K562 (cell line): ENCODE data around the gene GABRR3. TPM values are rescaled to one million over a fixed set of nuclear protein-coding genes. Genes with fewer than 3 reads are reported as not detected.

Experiments used
- ATAC-seq: fragments of 200-7000 bp; cut with Tn5 transposase; 3 replicates; pipeline ENCODE4 v1.9.1; 2020; ENCODE audit warnings: moderate library complexity
- BruUV-seq: library from RNA; stranded (reverse); fragments of 400-500 nt; replicated peaks from 2 replicates; lab custom pipeline; 2021; lab: Mats Ljungman, UMichigan
- CTCF ChIA-PET: fragments of 300-600 bp; formaldehyde crosslinking; extraction: SDS; loops from one replicate; lab custom pipeline; 2021; ENCODE audit warnings: low intra/inter-chr PET ratio; lab: Yijun Ruan, JAX
- POLR2A ChIA-PET: fragments of 300-600, 350-650 bp; sonication (Branson Sonifier 250); formaldehyde crosslinking; extraction: SDS; loops from one replicate; lab custom pipeline; 2021; ENCODE audit warnings: antibody characterized with exemption, inconsistent platforms; lab: Yijun Ruan, JAX
- DNase-seq, 4 experiments: peaks; one replicate each; pipeline versions ENCODE4 v3.0.0 to v3.0.0-alpha.2; 2011 to 2018; ENCODE audit warnings: low spot score in 3 of 4, mixed read lengths in 3 of 4; ENCODE audit errors: extremely low read depth in 1 of 4
- FAIRE-seq: peaks from 2 replicates; lab custom pipeline; 2011; peaks lifted over from hg19 to GRCh38; lab: Jason Lieb, UNC
- H2AFZ ChIP-seq: 2 replicates; pipeline ENCODE4 v1.6.0; 2011; ENCODE audit warnings: low read depth, low read length, control low read depth, inconsistent platforms
- H3K27ac ChIP-seq: fragments of 200-600 bp; 3 replicates; pipeline ENCODE4 v1.8.0; 2011; ENCODE audit warnings: low read depth, mild to moderate bottlenecking, control low read depth, inconsistent platforms, low read length, moderate library complexity, mixed read lengths; ENCODE audit errors: extremely low read depth
- H3K27me3 ChIP-seq, 2 experiments: fragments of 300-600 bp in 1 of 2; 2 replicates in 1 of 2; 3 replicates in 1 of 2; pipeline versions ENCODE4 v1.6.0 to v1.8.0; 2011; ENCODE audit warnings: inconsistent platforms in 2 of 2, low read length in 2 of 2, mild to moderate bottlenecking in 1 of 2, mixed read lengths in 1 of 2, moderate library complexity in 1 of 2; ENCODE audit not compliant: control insufficient read depth in 2 of 2, insufficient read depth in 2 of 2
- H3K36me3 ChIP-seq: fragments of 300-600 bp; 3 replicates; pipeline ENCODE4 v1.8.0; 2011; ENCODE audit warnings: mild to moderate bottlenecking, low read length, inconsistent platforms; ENCODE audit not compliant: control insufficient read depth, insufficient read depth
- H3K4me1 ChIP-seq, 2 experiments: fragments of 200-600 bp in 1 of 2; replicated peaks in 1 of 2; 2 replicates in 1 of 2; 3 replicates in 1 of 2; pipeline versions ENCODE4 v1.5.1 to v1.8.0; 2011; ENCODE audit warnings: inconsistent platforms in 2 of 2, low read length in 2 of 2, mild to moderate bottlenecking in 1 of 2, mixed read lengths in 1 of 2, moderate library complexity in 1 of 2; ENCODE audit not compliant: control insufficient read depth in 2 of 2, insufficient read depth in 2 of 2
- H3K4me2 ChIP-seq: 2 replicates; pipeline ENCODE4 v1.6.1; 2011; ENCODE audit warnings: low read length, control low read depth, inconsistent platforms, mixed read lengths; ENCODE audit not compliant: insufficient read depth
- H3K4me3 ChIP-seq: fragments of 200-600 bp; sonication (generic), shearing (Covaris generic); 2 replicates; pipeline ENCODE4 v1.5.1; 2016; ENCODE audit warnings: control low read depth, inconsistent platforms
- H3K79me2 ChIP-seq: fragments of 200-600 bp; 3 replicates; pipeline ENCODE4 v1.8.0; 2011; ENCODE audit warnings: low read length, inconsistent platforms; ENCODE audit not compliant: control insufficient read depth, insufficient read depth
- H3K9ac ChIP-seq, 2 experiments: 2 replicates each; pipeline versions ENCODE4 v1.6.0 to v1.6.1; 2011; ENCODE audit warnings: low read depth in 2 of 2, low read length in 2 of 2, control low read depth in 1 of 2, inconsistent platforms in 1 of 2, mild to moderate bottlenecking in 1 of 2, mixed read lengths in 1 of 2; ENCODE audit not compliant: insufficient read depth in 1 of 2
- H3K9me1 ChIP-seq: one replicate; pipeline ENCODE4 v1.6.0; 2011; ENCODE audit warnings: inconsistent platforms, mild to moderate bottlenecking, low read length, moderate library complexity; ENCODE audit not compliant: control insufficient read depth, insufficient read depth
- H3K9me3 ChIP-seq: replicated peaks from 2 replicates; pipeline ENCODE4 v1.5.1; 2011; ENCODE audit warnings: low read depth, low read length, inconsistent platforms; ENCODE audit not compliant: control insufficient read depth, insufficient read depth
- H4K20me1 ChIP-seq: replicated peaks from 2 replicates; pipeline ENCODE4 v1.6.1; 2011; ENCODE audit warnings: low read length, inconsistent platforms, mixed read lengths; ENCODE audit not compliant: control insufficient read depth, insufficient read depth
- EHMT2 ChIP-seq: fragments of 450-650 bp; IDR thresholded peaks from 2 replicates; pipeline ENCODE4 v1.6.1; 2018; ENCODE audit warnings: antibody characterized with exemption
- KDM2B ChIP-seq: fragments of 250-450 bp; sonication (Bioruptor Pico); IDR thresholded peaks from 2 replicates; pipeline ENCODE4 v1.8.0; 2021; ENCODE audit warnings: mild to moderate bottlenecking, moderate library complexity
- POLR2G ChIP-seq: fragments of 200-400 bp; formaldehyde crosslinking; IDR thresholded peaks from 2 replicates; pipeline ENCODE4 v1.6.1; 2017; ENCODE audit warnings: low read depth, mild to moderate bottlenecking, antibody characterized with exemption, low read length, moderate library complexity
- SMARCA5 ChIP-seq: fragments of 450-650 bp; IDR thresholded peaks from 2 replicates; pipeline ENCODE4 v1.6.1; 2016
- SMARCB1 ChIP-seq: IDR thresholded peaks from 2 replicates; pipeline ENCODE4 v1.6.1; 2011; ENCODE audit warnings: improper control_type of control experiment, low read depth; ENCODE audit not compliant: insufficient read length
- UBTF ChIP-seq, 2 experiments: IDR thresholded peaks; 2 replicates each; pipeline ENCODE4 v1.6.1; 2012; ENCODE audit warnings: improper control_type of control experiment in 2 of 2, low read depth in 2 of 2, low read length in 2 of 2, borderline replicate concordance in 1 of 2
- ZFX ChIP-seq: sonication (generic); formaldehyde crosslinking; IDR thresholded peaks from 2 replicates; pipeline ENCODE4 v1.8.0; 2022; ENCODE audit warnings: mild to moderate bottlenecking, missing genetic modification reagents, moderate library complexity
- WGBS: fragments of 100-300 bp; shearing (Covaris generic); methylation state at CpG from one replicate; pipeline ENCODE4 v1.1.6; 2016; ENCODE audit warnings: low coverage, mixed read lengths; ENCODE audit not compliant: insufficient coverage; ENCODE audit errors: missing lambda C conversion rate; 5-methylcytosine and 5-hydroxymethylcytosine counted together
- in situ Hi-C: fragments of 300-500 bp; cut with MboI; formaldehyde crosslinking; loops from 4 replicates; pipeline ENCODE4 v1.15.0; 2018; ENCODE audit warnings: inconsistent platforms, mixed read lengths
- intact Hi-C: fragments of 100-400 bp; cut with micrococcal nuclease; formaldehyde crosslinking; loops from 2 replicates; pipeline ENCODE4 v1.14.2; 2022
- polyA plus RNA-seq, 8 experiments: library from polyadenylated mRNA; depleted of rRNA in 4 of 8; stranded (reverse) in 5 of 8; unstranded in 3 of 8; fragments of >200 nt; fragmentation: Nextera tagmentation in 2 of 8; fragmentation: Illumina TruSeq in 1 of 8; extraction: Ambion mirVana in 2 of 8; extraction: Trizol in 1 of 8; gene quantifications; 2 replicates each; pipeline versions ENCODE4 v1.2.1 to v1.2.3, GENCODE V29; 2011 to 2014; ENCODE audit warnings: inconsistent platforms in 1 of 8, missing spikeins in 1 of 8
- total RNA-seq, 7 experiments: library from RNA; depleted of rRNA in 6 of 7; stranded (reverse); fragments of >200 nt in 6 of 7; fragmentation: Illumina TruSeq in 2 of 7; extraction: Trizol in 2 of 7; gene quantifications; 2 replicates each; pipeline versions ENCODE4 v1.2.1 to v1.2.3, GENCODE V29; 2011 to 2021; ENCODE audit warnings: low replicate concordance in 1 of 7

The GABRR3 gene
- total and polyA plus RNA-seq, 9 of the 15 experiments (the other 6 are each of a cell fraction or from before 2014, with no cell fraction given) = not detected

- ChIA-PET POLR2A (no interaction called here), CTCF (no interaction called here)
- H3K36me3 ChIP-seq = no peaks in the 10 kb centered on the region
- no TSS peak for BruUV-seq
- no peak overlapping the region for H3K4me3 ChIP-seq
- intact Hi-C loops (loop anchor here (5.0 kb wide), 1 partner anchor 33 kb away; no protein-coding TSS in a partner anchor), in situ Hi-C loops (no loop called here)
- no peaks in the 10 kb centered on the region for H3K9me1 ChIP-seq
- H3K4me1 ChIP-seq = no peaks in the 10 kb centered on the region; a peak in 1 of 5 replicates
- no peak overlapping the region for H3K4me2 ChIP-seq
- no peak overlapping the region for H3K9ac ChIP-seq
- FAIRE-seq = no peak
- no peak overlapping the region for H3K27ac ChIP-seq
- ATAC-seq = no peak
- H3K79me2 ChIP-seq = no peaks in the 10 kb centered on the region
- WGBS = 3% methylated on average over 2 of the region's 2 CpGs
- no peak overlapping the region for H2AFZ ChIP-seq
- no peak for DNase-seq
- H4K20me1 ChIP-seq = no peaks in the 10 kb centered on the region
- H3K27me3 ChIP-seq = no peaks in the 10 kb centered on the region
- no peaks in the 10 kb centered on the region for H3K9me3 ChIP-seq
- TF ChIP-seq POLR2G (no peak), ZFX (CRISPR knock-in tag) (no peak), KDM2B (CRISPR knock-in tag) (no peak), UBTF (IDR thresholded peaks at IDR 0.05; ENCODE audit: borderline replicate concordance in 1 of 2, low read depth in 2 of 2, low read length in 2 of 2) (no peak), SMARCA5 (no peak), EHMT2 (no peak), SMARCB1 (no peak)
These were observed 51.1 kb downstream of the GABRR3 start for GRCh38 chr3:97983933-97984491.
